Measurements from ENCODE around the gene UPF3A. TPM values are rescaled to one million over a fixed set of nuclear protein-coding genes. Genes with fewer than 3 reads are reported as not detected.

The UPF3A gene
- total and polyA plus RNA-seq, 9 of the 15 experiments (the other 6 are each of a cell fraction or from before 2014, with no cell fraction given), result 15.6 to 76.5 (median 40.9) TPM

DNA sequence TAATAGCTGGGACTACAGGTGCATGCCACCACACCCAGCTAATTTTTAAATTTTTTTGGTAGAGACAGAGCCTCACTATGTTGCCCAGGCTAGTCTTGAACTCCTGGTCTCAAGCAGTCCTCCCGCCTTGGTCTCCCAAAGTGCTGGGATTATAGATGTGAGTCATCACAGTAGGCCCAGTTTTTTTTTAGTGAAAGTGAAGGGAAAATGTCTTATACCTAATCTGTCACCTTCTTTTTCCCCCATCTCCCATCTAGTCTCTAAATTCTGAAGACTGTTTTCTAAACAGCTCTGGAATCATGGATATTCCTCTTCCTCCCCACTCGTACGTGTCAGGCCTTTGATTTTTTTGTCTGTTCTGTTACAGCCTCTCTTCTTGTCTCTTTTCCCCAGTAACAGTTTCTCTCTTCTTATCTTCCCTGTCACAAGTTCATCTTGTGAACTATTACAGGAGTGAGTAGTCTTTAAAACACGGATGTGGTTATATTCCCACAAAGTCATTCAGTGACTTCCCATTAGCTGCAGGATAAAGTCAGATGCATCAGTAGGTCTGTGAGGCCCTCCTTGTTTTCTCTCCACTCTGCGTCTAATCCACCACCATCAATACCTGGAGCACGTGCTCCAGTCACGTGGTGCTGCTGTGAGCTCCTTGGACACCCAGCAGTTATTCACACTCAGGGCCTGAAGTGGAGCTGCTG is 43.8 kb upstream of the UPF3A start (continued):
- TF ChIP-seq, protein P1, sequence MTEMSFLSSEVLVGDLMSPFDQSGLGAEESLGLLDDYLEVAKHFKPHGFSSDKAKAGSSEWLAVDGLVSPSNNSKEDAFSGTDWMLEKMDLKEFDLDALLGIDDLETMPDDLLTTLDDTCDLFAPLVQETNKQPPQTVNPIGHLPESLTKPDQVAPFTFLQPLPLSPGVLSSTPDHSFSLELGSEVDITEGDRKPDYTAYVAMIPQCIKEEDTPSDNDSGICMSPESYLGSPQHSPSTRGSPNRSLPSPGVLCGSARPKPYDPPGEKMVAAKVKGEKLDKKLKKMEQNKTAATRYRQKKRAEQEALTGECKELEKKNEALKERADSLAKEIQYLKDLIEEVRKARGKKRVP (CRISPR knock-in tag; IDR thresholded peaks at IDR 0.05), result no peak
- TF ChIP-seq ZBTB9 (CRISPR knock-in tag; IDR thresholded peaks at IDR 0.05) (no peak), YBX1 (IDR thresholded peaks at IDR 0.05) (no peak), ZNF584 (CRISPR knock-in tag; IDR thresholded peaks at IDR 0.05; ENCODE audit: low read depth) (no peak), ZNF76 (CRISPR knock-in tag; IDR thresholded peaks at IDR 0.05; ENCODE audit: borderline replicate concordance) (no peak), ZNF589 (CRISPR knock-in tag; IDR thresholded peaks at IDR 0.05; ENCODE audit: low read depth) (no peak), ZNF232 (CRISPR knock-in tag; IDR thresholded peaks at IDR 0.05) (no peak), RAD51 (IDR thresholded peaks at IDR 0.05; ENCODE audit: borderline replicate concordance, low read depth) (peak; percentile 90), TARDBP (IDR thresholded peaks at IDR 0.05) (no peak), ZNF583 (CRISPR knock-in tag; IDR thresholded peaks at IDR 0.05) (no peak), ZNF561 (CRISPR knock-in tag; conservative IDR thresholded peaks at IDR 0.05) (no peak), ZNF174 (CRISPR knock-in tag; IDR thresholded peaks at IDR 0.05) (no peak), BRF2 (IDR thresholded peaks at IDR 0.05; ENCODE audit: borderline replicate concordance, insufficient read depth, insufficient read length) (no peak), SMAD3 (CRISPR knock-in tag; conservative IDR thresholded peaks at IDR 0.05) (no peak), TSHZ1 (CRISPR knock-in tag; IDR thresholded peaks at IDR 0.05) (no peak), ZNF830 (CRISPR knock-in tag; IDR thresholded peaks at IDR 0.05) (no peak), ZNF274 (IDR thresholded peaks at IDR 0.05; ENCODE audit: borderline replicate concordance, low read depth, low read length) (no peak)
- TF ChIP-seq, protein P2, sequence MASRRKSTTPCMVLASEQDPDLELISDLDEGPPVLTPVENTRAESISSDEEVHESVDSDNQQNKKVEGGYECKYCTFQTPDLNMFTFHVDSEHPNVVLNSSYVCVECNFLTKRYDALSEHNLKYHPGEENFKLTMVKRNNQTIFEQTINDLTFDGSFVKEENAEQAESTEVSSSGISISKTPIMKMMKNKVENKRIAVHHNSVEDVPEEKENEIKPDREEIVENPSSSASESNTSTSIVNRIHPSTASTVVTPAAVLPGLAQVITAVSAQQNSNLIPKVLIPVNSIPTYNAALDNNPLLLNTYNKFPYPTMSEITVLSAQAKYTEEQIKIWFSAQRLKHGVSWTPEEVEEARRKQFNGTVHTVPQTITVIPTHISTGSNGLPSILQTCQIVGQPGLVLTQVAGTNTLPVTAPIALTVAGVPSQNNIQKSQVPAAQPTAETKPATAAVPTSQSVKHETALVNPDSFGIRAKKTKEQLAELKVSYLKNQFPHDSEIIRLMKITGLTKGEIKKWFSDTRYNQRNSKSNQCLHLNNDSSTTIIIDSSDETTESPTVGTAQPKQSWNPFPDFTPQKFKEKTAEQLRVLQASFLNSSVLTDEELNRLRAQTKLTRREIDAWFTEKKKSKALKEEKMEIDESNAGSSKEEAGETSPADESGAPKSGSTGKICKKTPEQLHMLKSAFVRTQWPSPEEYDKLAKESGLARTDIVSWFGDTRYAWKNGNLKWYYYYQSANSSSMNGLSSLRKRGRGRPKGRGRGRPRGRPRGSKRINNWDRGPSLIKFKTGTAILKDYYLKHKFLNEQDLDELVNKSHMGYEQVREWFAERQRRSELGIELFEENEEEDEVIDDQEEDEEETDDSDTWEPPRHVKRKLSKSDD (conservative IDR thresholded peaks at IDR 0.05; ENCODE audit: low read length), result no peak

All from K562 (cell line).